Endodermal cell (in vitro differentiated cells): Measurements from ENCODE around the gene ZSWIM3. TPM values are rescaled to one million over a fixed set of nuclear protein-coding genes. Genes with fewer than 3 reads are reported as not detected.

Experiments
- DNase-seq: peaks from one replicate; pipeline ENCODE4 v3.0.0-alpha.2; 2017
- H3K27ac ChIP-seq: 2 replicates; pipeline ENCODE4 v1.5.1; 2013; ENCODE audit warnings: mild to moderate bottlenecking, low read depth, low read length, moderate library complexity
- H3K27me3 ChIP-seq: 2 replicates; pipeline ENCODE4 v1.6.1; 2013; ENCODE audit warnings: mild to moderate bottlenecking, low read length, moderate library complexity; ENCODE audit not compliant: insufficient read depth, control insufficient read depth, poor library complexity, severe bottlenecking
- H3K36me3 ChIP-seq: 2 replicates; pipeline ENCODE4 v1.7.0; 2013; ENCODE audit warnings: mild to moderate bottlenecking, low read length, moderate library complexity; ENCODE audit not compliant: control insufficient read depth, insufficient read depth
- H3K4me1 ChIP-seq: one replicate; pipeline ENCODE4 v1.7.0; 2013; ENCODE audit warnings: low read length; ENCODE audit not compliant: control insufficient read depth, insufficient read depth
- H3K4me3 ChIP-seq: 2 replicates; pipeline ENCODE4 v1.5.1; 2013; ENCODE audit warnings: mild to moderate bottlenecking, low read length, moderate library complexity
- H3K9ac ChIP-seq: 2 replicates; pipeline ENCODE4 v1.6.1; 2013; ENCODE audit warnings: mild to moderate bottlenecking, low read length, moderate library complexity; ENCODE audit not compliant: poor library complexity, severe bottlenecking; ENCODE audit errors: extremely low read depth
- H3K9me3 ChIP-seq: 2 replicates; pipeline ENCODE4 v1.6.1; 2013; ENCODE audit warnings: mild to moderate bottlenecking, low read length, moderate library complexity; ENCODE audit not compliant: control insufficient read depth
- H3K27ac Mint-ChIP-seq: 2 replicates; pipeline ENCODE4 v1.8.0; 2020; ENCODE audit warnings: mixed read lengths
- H3K27me3 Mint-ChIP-seq: 2 replicates; pipeline ENCODE4 v1.8.0; 2021; ENCODE audit warnings: mild to moderate bottlenecking, mixed read lengths; ENCODE audit not compliant: insufficient read depth
- H3K36me3 Mint-ChIP-seq: 2 replicates; pipeline ENCODE4 v1.8.0; 2020; ENCODE audit warnings: low read depth, mixed read lengths
- H3K4me1 Mint-ChIP-seq: 2 replicates; pipeline ENCODE4 v1.8.0; 2020; ENCODE audit warnings: mixed read lengths
- H3K4me3 Mint-ChIP-seq: 2 replicates; pipeline ENCODE4 v1.8.0; 2020; ENCODE audit warnings: mild to moderate bottlenecking, moderate library complexity, mixed read lengths
- H3K9me3 Mint-ChIP-seq: 2 replicates; pipeline ENCODE4 v1.8.0; 2020; ENCODE audit warnings: mild to moderate bottlenecking, mixed read lengths
- WGBS, 2 experiments: methylation state at CpG; one replicate each; pipeline versions ENCODE4 v1.1.5 to v1.1.7; 2013; ENCODE audit warnings: missing lambda C conversion rate in 2 of 2, mixed read lengths in 1 of 2; ENCODE audit not compliant: insufficient coverage in 1 of 2, insufficient read length in 1 of 2; 5-methylcytosine and 5-hydroxymethylcytosine counted together
- total RNA-seq, 2 donors: library from RNA; stranded (reverse); fragmentation: NEBNext Ultra II Directional in 1 of 2; extraction: Animal tissue kit (Norgen Biotek cat#: 25700) in 1 of 2; gene quantifications; 2 replicates in 1 of 2; 3 replicates in 1 of 2; pipeline ENCODE4 v1.2.1, GENCODE V29; 2021
- TF ChIP-seq, protein P1 (sequence below): fragments of 200-600 bp; sonication (generic); conservative IDR thresholded peaks from 2 replicates; pipeline ENCODE4 v1.5.0; 2021; ENCODE audit warnings: antibody characterized with exemption, mild to moderate bottlenecking

Gene ZSWIM3
- total RNA-seq, 2 donors from 2014 or later = 2.1 to 4.6 TPM

DNA sequence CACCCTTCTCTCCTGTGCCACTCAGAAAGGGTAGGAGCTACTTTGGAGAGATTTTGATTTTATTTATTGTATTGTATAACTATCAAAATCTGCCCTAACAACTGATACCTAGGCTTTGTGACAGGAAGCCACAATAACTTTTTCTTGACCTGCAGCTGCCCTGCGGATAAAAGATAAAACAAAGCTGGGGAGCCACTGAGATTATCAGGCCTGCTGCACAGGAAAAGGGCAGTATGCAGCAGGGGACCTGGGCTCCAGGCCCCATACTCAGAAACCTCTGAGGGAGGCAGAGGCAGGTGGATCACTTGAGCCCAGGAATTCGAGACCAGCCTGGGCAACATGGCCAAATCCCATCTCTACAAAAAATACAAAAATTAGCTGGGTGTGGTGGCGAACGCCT is 24.8 kb upstream of the ZSWIM3 start:
- 88% methylated on average over 4 of the region's 4 CpGs; no CpG with 5 or more reads in 1 of the 2 experiments for WGBS, 2 experiments
- peaks cover 3% of the 10 kb centered on the region for H3K36me3 Mint-ChIP-seq
- Histone ChIP-seq H3K27ac (no peak overlapping the region), H3K9me3 (no peaks in the 10 kb centered on the region), H3K36me3 (no peaks in the 10 kb centered on the region), H3K4me1 (peaks cover 6% of the 10 kb centered on the region), H3K27me3 (no peaks in the 10 kb centered on the region), H3K9ac (no peak overlapping the region), H3K4me3 (no peak overlapping the region)
- no peak for DNase-seq
- H3K27me3 Mint-ChIP-seq = no peaks in the 10 kb centered on the region
- no peaks in the 10 kb centered on the region for H3K9me3 Mint-ChIP-seq
- peak overlapping the region; percentile 65 for H3K4me3 Mint-ChIP-seq
- TF ChIP-seq, protein P1, sequence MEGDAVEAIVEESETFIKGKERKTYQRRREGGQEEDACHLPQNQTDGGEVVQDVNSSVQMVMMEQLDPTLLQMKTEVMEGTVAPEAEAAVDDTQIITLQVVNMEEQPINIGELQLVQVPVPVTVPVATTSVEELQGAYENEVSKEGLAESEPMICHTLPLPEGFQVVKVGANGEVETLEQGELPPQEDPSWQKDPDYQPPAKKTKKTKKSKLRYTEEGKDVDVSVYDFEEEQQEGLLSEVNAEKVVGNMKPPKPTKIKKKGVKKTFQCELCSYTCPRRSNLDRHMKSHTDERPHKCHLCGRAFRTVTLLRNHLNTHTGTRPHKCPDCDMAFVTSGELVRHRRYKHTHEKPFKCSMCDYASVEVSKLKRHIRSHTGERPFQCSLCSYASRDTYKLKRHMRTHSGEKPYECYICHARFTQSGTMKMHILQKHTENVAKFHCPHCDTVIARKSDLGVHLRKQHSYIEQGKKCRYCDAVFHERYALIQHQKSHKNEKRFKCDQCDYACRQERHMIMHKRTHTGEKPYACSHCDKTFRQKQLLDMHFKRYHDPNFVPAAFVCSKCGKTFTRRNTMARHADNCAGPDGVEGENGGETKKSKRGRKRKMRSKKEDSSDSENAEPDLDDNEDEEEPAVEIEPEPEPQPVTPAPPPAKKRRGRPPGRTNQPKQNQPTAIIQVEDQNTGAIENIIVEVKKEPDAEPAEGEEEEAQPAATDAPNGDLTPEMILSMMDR = no peak
- no peak overlapping the region for H3K27ac Mint-ChIP-seq
- H3K4me1 Mint-ChIP-seq = peaks cover 14% of the 10 kb centered on the region

DNA sequence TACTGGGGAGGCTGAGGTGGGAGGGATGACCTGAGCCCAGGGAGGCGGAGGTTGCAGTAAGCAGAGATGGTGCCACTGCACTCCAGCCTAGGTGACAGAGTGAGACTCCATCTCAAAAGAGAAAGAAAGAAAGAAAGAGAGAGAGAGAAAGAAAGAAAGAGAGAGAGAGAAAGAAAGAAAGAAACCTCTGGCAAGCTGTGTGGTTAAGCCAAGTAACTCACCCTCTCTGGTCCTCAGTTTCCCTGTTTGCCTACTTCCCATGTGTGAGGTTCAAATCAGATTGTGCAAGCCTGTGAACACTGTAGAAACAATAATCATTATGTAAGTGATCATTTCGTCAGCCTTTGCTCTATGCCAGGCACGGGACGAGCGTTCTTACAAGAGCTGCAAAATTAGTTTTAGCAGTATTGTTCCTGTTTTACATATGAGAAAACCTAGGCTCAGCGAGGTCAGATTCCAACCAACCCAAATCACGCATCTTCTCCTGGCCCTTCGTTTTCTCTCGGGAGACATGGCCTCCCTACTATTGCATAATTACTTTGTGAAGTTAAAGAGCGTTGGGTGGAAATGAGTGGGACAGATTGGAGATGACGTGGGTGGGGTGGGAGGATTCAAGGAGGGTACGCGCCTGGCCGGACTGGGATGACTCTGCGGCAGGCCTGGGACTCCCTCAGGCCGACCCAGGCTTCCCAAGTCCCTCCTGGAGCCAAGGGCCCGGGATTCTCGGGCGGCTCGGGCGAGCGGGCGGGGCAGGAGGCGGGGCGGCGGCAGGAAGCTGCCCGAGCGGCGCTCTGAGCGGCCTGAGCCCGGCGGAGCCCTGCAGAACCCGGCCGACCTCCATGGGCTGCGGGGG is 24.2 kb upstream of the ZSWIM3 start, which contains the start of gene SNX21:
Gene SNX21, plus strand, starts transcription at position 770 of the 853 bp plus-strand sequence. CDS start 121 bp downstream, outside the sequence.
- peaks cover 14% of the 10 kb centered on the region for H3K4me1 Mint-ChIP-seq
- H3K27me3 ChIP-seq = no peaks in the 10 kb centered on the region
- H3K9me3 Mint-ChIP-seq = no peaks in the 10 kb centered on the region
- DNase-seq = peak; percentile 94
- H3K27ac ChIP-seq = peak within 1 kb of the TSS; percentile 42
- peaks cover 6% of the 10 kb centered on the region for H3K4me1 ChIP-seq
- H3K27me3 Mint-ChIP-seq = no peaks in the 10 kb centered on the region
- peaks cover 4% of the 10 kb centered on the region for H3K36me3 ChIP-seq
- WGBS, 2 experiments = 18 to 90% methylated on average over 5 to 35 of the region's 35 CpGs
- no peaks in the 10 kb centered on the region for H3K9me3 ChIP-seq
- TF ChIP-seq, protein P1 = no peak
- peak within 1 kb of the TSS; percentile 95 for H3K27ac Mint-ChIP-seq
- H3K4me3 ChIP-seq = peak within 1 kb of the TSS; percentile 79
- H3K4me3 Mint-ChIP-seq = peak within 1 kb of the TSS; percentile 65
- H3K9ac ChIP-seq = peak within 1 kb of the TSS; percentile 1
- H3K36me3 Mint-ChIP-seq = peaks cover 3% of the 10 kb centered on the region

DNA sequence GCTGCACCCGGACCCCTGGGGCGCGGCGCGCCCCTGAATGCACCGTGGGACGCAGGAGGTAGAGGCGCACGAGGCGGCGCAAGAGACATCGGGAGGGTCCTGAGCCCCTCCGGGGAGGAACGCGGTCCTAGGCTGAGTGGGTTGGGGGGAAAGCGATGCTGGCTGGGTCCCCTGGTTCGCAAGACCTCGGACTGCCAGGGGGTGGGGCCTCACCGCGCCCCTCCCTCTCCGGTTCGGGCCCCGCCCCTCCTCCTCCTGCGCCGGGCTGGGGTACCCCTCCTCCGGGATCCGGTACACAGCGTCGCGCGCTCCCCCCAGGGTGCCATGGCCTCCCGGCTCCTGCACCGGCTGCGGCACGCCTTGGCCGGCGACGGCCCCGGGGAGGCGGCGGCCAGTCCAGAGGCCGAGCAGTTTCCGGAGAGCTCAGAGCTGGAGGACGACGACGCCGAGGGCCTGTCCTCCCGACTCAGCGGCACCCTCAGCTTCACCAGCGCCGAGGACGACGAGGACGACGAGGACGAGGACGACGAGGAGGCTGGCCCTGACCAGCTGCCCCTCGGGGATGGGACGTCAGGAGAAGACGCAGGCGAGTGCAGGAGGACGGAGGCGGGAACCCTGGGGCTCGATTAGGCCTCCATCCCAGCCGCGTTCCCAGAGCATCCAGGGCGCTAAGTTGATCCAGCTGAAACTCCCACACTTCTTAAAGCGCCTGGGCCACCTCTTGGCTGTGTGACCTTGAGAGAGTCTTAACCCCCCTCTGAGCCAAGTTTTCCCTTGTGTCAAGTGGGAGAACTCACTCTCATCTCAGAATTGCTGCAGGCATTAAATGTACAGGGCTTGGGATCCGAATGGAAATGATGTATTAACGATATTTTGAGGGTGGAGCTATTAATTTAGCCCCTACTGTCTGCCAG is 23.3 kb upstream of the ZSWIM3 start:
- H3K9me3 Mint-ChIP-seq = no peaks in the 10 kb centered on the region
- H3K4me3 ChIP-seq = peak overlapping the region; percentile 79

More for the DNA sequence above, 23.3 kb upstream of the ZSWIM3 start:
- Mint-ChIP-seq H3K27ac (peak overlapping the region; percentile 81), H3K36me3 (peaks cover 5% of the 10 kb centered on the region), H3K4me1 (peaks cover 14% of the 10 kb centered on the region), H3K27me3 (no peaks in the 10 kb centered on the region), H3K4me3 (peak overlapping the region; percentile 65)
- Histone ChIP-seq H3K27me3 (no peaks in the 10 kb centered on the region), H3K9me3 (no peaks in the 10 kb centered on the region), H3K9ac (peak overlapping the region; percentile 1), H3K36me3 (peaks cover 4% of the 10 kb centered on the region), H3K4me1 (peaks cover 6% of the 10 kb centered on the region), H3K27ac (peak overlapping the region; percentile 42)
- WGBS, 2 experiments = 9 to 11% methylated on average over 33 to 71 of the region's 71 CpGs
- DNase-seq = peak; percentile 93
- TF ChIP-seq, protein P1 = no peak
